Activated T-cell treated with anti-CD3 and anti-CD28 coated beads, Interleukin-2, amount 50 U/mL, for 1 hour (primary cell): ENCODE measurements around the gene PRKAR1B.

ENCODE experiments used
- DNase-seq: peaks from one replicate; pipeline ENCODE4 v3.0.0-alpha.2; 2020

The PRKAR1B gene

DNA sequence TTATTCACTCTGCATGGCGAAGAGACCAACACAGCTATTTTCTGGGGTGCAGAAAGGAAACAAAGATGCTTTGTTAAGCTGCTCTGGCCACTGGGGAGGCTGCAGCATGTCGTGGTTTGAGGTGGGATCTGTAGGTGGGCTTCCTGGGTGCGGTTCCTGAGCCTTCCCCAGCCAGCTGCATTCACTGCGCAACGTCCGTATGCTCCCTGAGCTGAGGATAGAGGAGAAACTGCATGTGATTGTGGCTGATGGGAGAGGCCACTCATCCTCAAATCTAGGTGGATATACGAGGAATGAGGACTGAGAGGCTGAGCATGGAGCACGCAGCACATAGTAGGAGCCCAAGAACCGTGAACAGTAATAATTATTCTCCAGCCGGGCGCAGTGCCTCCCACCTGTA is 10.4 kb downstream of the PRKAR1B start:
- no peak for DNase-seq

DNA sequence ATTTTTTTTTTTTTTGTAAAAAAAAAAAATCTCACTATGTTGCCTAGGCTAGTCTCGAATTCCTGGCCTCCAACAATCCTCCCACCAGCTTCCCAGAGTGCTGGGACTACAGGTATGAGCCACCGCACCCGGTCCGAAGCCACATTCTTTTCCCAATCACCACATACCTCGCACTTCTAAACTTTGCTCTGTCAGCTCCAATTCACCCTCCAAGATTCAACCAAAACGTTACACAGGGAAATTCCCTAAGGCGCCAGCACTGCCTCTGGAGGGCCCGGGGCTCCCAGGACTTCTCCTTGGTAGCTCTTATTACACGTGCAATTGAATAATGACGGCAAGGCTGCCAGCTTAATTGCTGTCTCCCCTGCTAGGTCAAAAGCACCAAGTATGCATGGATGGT is 10.9 kb downstream of the PRKAR1B start:
- DNase-seq = no peak

DNA sequence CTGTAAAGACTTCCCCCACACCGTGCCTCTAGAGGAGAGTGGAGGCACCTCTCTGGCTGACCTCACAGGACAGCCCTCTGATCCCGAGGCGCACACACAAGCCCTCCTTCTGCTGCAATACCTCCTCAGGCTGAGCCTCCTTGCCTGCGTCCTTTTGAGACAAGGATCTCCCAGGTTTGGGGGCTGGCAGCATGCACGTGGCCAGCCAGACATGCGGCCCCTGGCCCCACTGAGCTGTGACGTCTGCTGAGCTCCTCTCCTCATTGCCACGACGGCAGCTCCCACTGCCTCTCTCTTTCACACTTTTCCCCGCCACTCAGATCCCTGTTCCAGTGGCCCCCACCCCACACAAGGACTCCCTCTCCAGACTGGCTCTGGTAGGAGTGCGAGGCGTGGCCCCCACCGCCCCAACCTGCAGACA is 12.8 kb downstream of the PRKAR1B start:
- no peak for DNase-seq

DNA sequence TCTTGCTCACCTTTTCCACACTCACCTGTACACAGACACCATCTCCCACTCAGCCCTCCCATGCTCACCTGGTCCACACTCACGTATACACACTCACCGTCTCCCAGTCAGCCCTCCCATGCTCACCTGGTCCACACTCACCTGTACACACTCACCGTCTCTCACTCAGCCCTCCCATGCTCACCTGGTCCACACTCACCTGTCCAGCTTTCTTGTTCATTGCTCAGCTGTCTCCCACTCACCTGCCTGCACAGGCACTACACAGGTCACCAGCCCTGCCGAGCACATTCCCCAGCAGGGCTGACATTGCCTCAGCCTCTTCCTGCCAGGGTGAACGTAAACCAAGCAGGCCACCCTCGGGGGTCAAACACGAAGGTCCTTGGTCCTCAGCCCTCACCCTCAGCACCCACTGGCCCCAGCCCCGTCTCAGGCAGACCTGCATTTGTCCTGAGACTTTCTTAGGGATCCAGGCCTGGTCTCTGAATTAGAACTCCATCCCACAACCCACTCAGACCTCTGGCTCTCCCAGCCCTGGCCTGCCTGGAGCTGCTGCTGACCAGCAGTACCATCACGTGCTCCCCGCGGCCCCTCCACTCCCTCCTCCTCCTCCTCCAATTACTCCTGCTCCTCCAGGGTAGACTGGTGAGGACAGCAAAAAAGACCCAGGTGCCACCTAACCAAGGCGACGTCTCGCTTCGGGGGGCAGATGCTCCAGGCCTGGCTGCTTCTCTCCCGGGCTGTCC is 13.4 kb downstream of the PRKAR1B start:
- DNase-seq = no peak

DNA sequence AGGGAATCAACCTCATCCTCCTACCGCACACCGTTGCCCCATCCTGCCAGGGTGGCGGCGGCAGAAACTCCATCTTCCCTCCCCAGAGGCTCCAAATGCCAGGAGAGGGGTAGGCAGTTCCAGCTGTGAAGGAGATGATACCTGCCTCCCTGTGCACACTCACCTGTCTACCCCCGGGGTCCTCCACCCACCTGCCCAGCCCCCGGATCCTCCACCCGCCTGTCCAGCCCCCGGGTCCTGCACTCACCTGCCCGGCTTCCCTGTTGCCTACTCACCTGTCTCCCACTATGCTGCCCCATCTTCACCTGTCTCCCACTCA is 14.0 kb downstream of the PRKAR1B start:
- no peak for DNase-seq

DNA sequence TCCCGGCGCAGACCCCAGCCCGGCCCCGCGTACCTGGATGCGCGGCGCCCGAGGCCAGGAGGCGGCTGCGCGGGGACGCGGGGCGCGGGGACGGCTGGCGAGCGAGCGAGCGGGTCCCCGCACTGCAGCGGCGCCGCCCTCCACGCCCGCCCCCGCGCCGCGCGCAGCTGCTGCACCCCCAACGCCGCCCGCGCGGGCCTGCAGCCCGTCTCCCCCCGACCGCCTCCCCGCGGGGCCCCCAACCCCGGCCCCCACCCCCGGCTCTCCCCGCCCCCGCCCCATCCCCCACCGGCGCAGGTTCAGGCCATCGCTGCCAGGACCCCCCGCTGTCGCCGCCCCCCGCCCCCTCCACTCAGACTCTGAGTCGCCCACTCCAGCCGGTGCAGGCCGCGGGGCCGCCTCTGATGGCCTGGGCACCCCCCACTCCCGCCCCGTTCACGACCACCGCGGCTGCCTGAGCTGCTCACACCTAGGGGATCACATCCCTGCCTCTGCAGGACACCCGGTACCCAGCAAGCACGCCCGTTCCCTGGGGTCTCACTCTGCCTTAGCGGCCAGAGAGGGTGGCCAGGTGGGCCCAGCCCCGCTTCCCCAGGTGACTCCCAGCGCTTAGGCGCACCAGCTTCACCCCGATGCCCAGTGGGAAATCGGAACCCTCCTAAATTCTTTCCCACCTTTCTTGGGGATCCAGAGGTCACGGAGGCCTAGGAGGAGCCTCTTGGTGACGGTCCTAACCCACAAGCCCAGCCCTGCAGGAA is 14.5 kb downstream of the PRKAR1B start:
- peak; percentile 32 for DNase-seq

DNA sequence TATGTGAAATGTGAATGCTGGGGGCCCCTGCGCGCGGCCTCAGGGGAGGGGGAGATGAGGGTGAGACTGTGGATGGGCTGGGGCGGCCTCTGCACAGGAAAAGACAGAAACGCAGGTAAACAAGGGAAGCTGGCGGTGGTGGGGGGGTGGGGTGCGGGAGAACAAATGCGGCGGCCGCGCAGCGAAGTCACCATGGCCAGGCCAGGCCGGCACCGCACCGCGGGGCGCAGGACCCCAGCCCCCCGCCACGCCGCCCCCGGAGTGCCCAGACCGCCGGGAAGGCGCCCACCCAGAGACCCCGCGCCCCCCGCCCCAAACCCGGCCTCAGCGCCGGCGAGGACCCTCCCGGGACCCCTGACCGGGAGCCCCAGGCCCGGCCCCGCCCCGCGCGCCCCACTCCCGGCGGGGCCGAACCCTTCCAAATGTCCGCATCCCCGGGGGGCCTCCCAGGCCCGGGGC is 15.1 kb downstream of the PRKAR1B start:
- DNase-seq = no peak

DNA sequence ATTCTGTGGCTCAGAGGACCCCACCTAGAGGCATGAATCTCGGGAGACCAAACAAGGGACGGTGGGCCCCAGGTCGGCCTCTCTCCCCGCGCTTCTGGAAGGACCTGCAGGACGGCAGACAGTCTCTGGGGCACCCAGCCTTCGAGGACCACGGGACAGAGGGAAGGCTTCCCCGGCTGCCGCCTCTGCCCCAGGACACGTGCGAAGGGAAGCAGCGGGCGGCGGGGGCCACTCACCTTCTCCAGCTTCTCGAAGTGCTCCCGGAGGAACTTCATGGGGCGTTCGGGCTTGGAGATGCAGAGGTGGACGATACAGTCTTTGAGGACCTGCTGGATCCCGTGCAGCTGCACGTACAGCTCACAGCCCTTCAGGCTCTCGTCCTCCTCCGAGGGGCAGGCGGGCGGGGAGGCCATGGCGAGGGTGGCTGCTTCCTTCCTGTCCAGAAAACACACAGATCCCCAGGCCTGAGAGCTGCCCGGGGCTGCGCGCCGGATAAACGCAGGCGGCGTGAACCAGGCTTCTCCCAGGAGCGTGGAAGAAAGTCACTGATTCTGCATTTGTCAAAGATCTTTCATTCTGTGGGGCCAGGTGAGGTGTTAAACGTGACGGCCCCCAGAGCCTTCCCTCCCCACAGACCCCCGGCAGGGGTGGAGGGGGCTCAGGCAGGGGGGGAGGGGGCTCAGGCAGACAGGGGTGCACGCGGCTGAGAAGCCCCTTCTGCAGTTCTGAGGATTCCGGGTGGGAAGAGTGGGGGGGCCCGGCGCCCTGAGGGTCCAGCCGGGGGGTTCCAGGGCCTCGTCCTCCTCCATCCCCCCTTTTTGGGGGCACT is 15.8 kb downstream of the PRKAR1B start:
- DNase-seq = no peak

DNA sequence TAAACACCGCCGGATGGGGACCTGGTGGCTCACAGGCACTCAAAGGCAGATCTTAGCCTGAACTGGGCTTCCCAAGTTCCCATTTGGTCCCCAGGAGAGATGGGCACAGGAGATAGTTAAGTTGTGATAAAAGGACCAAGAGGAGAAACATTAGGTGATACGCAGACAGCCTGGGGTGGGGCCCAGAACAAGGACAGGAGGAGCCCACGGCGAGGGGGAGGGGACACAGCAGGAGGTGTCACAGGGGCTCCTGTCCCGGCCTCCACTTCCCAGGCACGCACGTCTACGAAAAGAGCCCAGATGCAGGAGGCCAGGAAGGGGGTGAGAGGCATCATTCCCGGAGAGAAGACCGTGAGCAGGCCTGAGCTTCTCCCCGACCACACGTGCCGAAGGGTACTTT is 16.9 kb downstream of the PRKAR1B start:
- no peak for DNase-seq

DNA sequence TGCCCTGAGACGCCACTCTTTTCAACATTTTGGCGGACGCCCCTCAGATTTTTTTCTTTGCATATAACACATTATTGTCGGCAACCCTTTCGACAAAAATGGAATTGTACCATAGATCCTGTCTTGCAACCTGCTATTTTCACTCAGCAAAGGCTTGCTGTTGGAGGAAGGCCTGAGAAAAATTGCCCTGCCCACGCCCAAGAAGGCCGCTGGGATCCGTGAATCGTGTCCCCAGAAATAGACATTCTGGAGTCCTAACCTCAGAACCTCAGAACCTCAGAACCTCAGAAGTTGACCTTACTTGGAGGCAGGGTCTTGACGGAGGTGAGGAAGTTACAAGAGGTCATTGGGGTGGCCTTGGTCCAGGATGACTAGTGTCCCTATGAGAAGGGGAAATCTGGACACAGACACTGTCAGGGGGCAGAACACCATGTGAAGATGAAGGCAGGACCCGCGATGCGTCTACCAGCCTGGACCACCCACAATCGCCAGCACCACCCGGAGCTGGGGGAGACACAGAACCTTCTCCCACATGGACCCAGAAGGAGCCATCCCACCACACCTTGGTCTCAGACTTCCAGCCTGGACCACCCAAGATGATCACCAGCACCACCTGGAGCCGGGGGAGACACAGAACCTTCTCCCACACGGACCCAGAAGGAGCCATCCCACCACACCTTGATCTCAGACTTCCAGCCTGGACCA is 19.6 kb downstream of the PRKAR1B start:
- DNase-seq = no peak

DNA sequence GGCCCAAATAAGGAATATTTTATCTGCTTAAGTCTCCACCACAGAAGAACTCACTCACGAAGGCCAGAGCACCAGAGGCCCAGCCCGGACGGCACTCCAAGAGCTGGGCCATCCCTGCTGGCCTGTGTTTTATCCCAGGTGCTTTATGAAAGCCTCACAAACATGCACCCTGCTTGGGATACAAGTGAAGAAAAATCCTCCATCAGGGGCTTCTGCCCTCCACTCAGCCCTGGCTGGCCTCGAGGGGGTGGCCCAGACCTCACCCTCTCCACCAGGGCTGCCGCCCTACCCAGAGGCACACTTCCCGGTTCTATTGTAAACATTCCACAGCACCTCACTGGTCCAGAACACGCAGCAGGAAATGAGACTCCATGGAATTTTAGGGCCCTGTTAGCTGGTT is 20.4 kb downstream of the PRKAR1B start:
- DNase-seq = no peak

DNA sequence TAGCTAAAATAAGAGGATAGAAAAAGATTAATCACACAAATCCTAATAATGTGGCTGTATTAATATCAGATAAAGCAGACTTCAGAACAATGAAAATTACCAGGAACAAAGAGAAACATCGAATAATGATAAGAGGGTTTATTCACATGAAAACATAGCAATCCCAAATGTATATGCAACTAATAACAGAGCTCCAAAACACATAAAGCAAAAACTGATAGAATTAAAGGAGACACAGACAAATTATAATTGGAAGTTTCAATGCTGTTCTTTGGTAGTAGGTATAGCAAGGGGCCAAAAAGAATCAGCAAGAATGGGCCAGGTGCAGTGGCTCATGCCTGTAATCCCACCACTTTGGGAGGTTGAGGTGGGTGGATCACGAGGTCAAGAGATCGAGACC is 24.0 kb downstream of the PRKAR1B start:
- no peak for DNase-seq

DNA sequence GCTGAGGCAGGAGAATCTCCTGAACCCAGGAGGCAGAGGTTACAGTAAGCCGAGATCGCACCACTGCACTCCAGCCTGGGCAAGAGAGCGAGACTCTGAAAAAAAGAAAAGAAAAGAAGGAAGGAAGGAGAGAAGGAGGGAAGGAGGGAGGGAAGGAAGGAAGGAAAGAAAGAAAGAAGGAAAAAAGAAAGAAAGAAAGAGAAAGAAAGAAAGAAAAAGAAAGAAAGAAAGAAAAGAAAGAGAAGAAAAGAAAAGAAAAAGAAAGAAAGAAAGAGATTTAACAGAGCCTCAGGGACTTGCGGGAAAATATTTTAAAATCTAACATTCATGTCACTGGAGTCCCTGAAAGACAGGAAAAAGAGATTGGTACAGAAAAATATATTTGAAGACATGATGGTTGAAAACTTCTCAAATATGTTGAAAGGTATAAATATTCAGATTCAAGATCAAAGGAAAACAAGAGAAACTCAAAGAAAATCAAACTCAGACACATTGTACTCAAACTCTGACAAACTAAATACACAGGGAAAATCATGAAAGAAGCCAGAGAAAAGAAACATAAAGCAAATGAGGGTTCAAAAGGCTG is 25.9 kb downstream of the PRKAR1B start:
- no peak for DNase-seq

DNA sequence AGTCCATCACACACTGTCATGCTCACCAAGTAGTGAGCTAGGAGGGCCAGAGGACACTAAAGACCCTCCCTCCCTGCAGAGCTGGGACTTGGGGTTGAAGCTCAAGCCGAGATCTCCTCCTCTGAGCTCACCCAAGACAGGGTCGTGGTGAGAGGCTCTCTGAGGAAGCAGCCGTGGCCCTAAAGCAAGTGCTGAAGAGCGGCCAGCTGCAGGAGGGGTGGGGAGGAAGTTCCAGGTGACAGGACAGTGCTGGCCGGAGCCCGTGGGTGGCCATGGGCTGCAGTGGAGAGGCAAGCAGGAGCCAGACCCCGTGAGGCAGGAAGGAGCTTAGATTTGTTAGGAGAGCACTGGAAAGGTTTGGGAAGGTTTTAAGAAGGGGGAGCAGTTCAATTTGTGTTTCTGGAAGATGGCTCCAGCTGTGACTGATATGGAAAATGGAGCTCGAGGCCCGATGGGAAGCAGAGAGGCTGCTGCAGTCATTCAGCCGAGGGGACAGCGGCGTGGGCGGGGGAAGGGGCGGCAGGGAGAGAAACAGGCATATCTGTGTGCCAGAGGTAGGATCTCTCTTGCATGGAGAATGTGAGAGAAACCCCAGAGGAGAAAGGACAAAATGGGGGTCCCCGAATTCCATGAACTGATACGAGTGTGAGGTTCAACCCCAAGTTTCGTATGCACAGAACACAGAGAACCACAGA is 27.5 kb downstream of the PRKAR1B start:
- no peak for DNase-seq

DNA sequence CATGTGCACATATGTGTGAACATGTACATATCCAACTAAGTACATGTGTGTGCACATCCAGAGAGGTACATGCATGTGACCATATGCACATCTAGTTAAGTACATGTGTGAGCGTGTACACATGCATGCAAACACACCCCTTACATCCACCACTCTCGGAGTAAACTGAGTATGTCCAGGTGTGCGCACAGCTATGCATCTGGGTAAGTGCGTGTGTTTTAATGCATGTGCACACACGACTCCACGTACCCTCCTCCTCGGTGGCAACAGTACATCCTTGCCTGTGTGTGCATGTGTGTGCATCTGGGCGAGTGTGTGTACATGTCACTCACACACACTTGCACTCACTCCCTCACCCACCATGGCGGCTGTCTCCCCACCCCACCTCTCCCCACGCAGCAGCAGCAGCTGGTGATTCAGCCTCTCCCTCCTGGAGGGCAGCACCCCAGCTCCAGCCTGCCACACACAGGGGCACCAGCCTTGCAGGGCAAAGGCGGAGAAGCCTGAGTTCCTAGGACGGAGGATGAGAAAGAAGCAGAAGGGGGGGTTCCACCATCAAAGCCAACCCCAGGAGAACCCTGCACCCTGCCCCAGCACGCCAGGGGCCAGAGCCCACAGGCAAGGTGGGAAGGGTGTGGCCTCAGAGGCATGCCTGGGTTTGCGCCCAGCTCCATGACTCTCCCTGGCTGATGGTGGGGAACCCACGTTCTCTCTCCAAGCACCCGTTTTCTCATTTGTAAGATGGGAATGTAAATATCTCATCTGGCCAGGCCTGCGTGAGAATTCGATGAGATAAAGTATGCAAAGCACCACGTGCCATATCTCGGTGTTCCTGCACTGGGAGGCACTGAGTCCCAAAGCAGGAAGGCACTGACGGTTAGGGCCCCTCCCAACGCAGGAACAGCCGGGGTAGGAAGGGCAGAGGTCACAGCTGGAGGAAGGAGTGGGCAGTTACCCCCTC is 28.3 kb downstream of the PRKAR1B start:
- no peak for DNase-seq

DNA sequence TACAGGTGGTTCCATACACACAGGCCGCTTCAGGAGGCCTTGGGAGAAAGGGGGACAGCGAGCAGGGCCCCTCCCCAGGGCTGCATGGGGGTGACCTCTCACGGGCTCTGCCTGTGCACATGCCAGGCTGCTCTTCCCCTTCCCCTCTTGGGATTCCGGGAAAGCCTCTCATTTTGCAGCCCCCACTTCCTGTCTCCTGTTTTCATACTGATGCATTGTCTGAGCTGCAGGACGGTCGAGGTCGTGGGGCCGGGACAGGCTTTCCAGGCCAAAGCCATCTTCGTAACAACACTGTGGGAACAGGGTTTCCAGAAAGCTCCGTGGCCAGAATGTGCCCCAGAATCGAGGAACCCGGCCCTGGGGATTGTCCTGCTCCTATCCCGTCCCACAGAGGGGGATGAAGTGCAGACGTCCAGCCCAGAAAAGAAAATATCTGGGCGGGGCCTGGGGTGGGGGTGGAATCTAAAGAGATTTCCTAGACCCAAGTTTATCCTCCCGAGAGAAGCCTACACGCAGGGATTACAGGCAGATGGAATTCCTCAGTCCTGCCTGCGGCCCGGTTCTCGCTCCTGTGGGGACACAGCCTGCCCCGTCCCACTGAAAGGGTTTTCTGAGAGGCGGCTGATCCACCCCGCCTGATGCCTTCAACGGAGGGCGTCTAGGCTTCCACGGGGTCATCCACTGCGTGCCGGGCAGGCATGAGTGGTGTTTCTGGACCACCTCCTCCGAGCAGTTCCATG is 30.1 kb downstream of the PRKAR1B start:
- no peak for DNase-seq

DNA sequence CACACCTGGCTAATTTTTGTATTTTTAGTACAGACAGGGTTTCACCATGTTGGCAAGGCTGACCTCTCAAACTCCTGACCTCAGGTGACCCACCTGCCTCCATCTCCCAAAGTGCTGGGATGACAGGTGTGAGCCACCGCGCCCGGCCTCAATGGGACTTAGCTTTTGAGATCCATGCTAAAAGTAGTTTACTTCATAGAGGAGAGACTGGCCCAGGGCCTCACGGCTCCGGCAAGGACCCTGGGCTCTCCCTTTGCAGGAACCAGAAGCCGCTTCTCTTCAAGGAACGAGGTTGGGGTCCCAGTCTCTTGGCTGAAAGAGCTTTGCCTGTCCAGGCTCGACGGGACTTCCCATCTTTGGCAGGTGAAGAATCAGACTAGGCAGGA is 30.7 kb downstream of the PRKAR1B start:
- no peak for DNase-seq

DNA sequence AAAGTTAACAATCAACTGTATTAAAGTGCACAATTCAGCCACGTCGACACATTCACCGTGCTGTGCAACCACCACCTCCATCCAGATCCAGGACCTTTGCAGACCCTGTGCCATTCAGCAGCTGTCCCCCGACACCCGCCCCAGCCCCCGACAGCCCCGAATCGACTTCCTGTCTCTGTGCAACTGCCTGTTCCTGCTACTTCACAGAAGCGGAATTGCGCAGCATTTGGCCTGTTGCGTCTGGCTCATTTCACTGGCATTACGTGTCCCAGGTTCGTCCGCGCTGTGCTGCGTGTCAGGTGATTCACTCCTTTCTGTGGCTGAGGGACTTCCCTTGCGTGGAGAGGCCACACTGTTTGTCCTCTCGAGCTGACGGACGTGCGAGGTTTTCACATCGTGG is 33.8 kb downstream of the PRKAR1B start:
- no peak for DNase-seq

DNA sequence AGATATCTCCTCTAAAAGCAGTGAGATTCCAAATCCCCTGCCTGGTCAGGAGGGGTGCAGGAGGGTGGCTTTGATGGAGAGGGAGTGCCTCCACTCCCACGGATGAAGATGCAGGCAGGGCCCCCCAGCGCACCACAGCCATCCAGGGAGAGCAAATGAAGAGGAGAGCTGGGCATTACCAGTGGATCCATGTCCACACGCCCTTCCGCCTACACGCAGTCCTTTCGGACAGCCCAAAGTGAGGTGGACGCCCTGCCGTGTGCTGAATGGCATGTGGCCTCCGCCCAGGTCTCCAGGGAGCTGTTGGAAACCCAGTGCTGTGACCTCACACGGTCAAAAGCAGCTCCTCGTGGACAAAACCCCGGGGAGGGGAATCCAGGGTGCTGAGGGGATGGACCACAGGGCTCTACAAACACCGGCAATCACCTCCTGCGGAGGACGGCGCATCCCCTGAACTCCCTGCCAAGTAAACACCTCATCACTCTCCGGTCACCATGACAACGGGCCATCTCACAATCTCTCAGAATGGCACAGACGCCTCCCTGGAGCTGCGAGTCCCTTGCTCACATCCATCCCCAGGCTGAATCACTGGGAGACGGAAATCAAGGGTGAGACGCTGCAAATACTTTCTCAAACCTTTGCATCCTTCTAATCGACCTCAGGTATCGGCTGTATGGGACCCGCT is 35.6 kb downstream of the PRKAR1B start:
- no peak for DNase-seq
